ENCODE measurements around the gene EFHB.
"Not testable (repeated sequence)": the region's sequence is repeated elsewhere in the genome, so short reads cannot be mapped to it uniquely, and the experiment has no call there.

DNA sequence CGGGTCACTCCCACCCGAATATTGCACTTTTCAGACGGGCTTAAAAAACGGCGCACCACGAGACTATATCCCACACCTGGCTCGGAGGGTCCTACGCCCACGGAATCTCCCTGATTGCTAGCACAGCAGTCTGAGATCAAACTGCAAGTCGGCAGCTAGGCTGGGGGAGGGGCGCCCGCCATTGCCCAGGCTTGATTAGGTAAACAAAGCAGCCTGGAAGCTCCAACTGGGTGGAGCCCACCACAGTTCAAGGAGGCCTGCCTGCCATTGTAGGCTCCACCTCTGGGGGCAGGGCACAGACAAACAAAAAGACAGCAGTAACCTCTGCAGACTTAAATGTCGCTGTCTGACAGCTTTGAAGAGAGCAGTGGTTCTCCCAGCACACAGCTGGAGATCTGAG, 78.7 kb downstream of the EFHB start:
- not testable (repeated sequence) for TF ChIP-seq POLR2A, EP300 (IDR thresholded peaks at IDR 0.05)
- TF ChIP-seq, protein P1, sequence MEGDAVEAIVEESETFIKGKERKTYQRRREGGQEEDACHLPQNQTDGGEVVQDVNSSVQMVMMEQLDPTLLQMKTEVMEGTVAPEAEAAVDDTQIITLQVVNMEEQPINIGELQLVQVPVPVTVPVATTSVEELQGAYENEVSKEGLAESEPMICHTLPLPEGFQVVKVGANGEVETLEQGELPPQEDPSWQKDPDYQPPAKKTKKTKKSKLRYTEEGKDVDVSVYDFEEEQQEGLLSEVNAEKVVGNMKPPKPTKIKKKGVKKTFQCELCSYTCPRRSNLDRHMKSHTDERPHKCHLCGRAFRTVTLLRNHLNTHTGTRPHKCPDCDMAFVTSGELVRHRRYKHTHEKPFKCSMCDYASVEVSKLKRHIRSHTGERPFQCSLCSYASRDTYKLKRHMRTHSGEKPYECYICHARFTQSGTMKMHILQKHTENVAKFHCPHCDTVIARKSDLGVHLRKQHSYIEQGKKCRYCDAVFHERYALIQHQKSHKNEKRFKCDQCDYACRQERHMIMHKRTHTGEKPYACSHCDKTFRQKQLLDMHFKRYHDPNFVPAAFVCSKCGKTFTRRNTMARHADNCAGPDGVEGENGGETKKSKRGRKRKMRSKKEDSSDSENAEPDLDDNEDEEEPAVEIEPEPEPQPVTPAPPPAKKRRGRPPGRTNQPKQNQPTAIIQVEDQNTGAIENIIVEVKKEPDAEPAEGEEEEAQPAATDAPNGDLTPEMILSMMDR (IDR thresholded peaks at IDR 0.05), result not testable (repeated sequence)
